ENCODE results near the gene PLAGL2.

Gene PLAGL2

GRCh38 chr20:32232326-32232886 lies 24.9 kb upstream of the PLAGL2 start:
- TF ChIP-seq CTCF (IDR thresholded peaks at IDR 0.05) = no peak
- no peaks in the 10 kb centered on the region for H3K27me3 ChIP-seq (ENCODE audit: control insufficient read depth, insufficient read depth, low read length)
- H3K27ac ChIP-seq = peak overlapping the region; percentile 33
- no peak overlapping the region for H3K9ac ChIP-seq
- H3K4me3 ChIP-seq (ENCODE audit: low read depth, low read length) = no peak overlapping the region
- H3K36me3 ChIP-seq (ENCODE audit: control insufficient read depth, insufficient read depth, low read length) = no peaks in the 10 kb centered on the region
- no peak overlapping the region for H3K4me2 ChIP-seq (ENCODE audit: low read length)
- peaks cover 31% of the 10 kb centered on the region for H3K4me1 ChIP-seq
- no peaks in the 10 kb centered on the region for H3K79me2 ChIP-seq
- H3K9me3 ChIP-seq (ENCODE audit: control insufficient read depth, low read length) = no peaks in the 10 kb centered on the region
- no peak overlapping the region for H2AFZ ChIP-seq

- H3K27me3 ChIP-seq (ENCODE audit: control insufficient read depth, insufficient read depth, low read length) = no peaks in the 10 kb centered on the region
- no peak overlapping the region for H3K4me2 ChIP-seq (ENCODE audit: low read length)
- no peak for TF ChIP-seq CTCF (IDR thresholded peaks at IDR 0.05)
- no peaks in the 10 kb centered on the region for H3K79me2 ChIP-seq
- H3K4me1 ChIP-seq = peaks cover 32% of the 10 kb centered on the region
- no peak overlapping the region for H3K4me3 ChIP-seq (ENCODE audit: low read depth, low read length)
- H3K9me3 ChIP-seq (ENCODE audit: control insufficient read depth, low read length) = no peaks in the 10 kb centered on the region
- no peak overlapping the region for H3K9ac ChIP-seq
- H3K27ac ChIP-seq = peak overlapping the region; percentile 33
- H3K36me3 ChIP-seq (ENCODE audit: control insufficient read depth, insufficient read depth, low read length) = no peaks in the 10 kb centered on the region
- H2AFZ ChIP-seq = peak overlapping the region; percentile 25
Observed at GRCh38 chr20:32231847-32232246, 24.3 kb upstream of the PLAGL2 start.

- Histone ChIP-seq H3K4me2 (ENCODE audit: low read length) (no peak overlapping the region), H3K79me2 (no peaks in the 10 kb centered on the region), H3K9ac (no peak overlapping the region), H3K27ac (peak overlapping the region; percentile 7), H3K4me1 (peaks cover 28% of the 10 kb centered on the region), H3K36me3 (ENCODE audit: control insufficient read depth, insufficient read depth, low read length) (no peaks in the 10 kb centered on the region), H3K9me3 (ENCODE audit: control insufficient read depth, low read length) (no peaks in the 10 kb centered on the region), H3K27me3 (ENCODE audit: control insufficient read depth, insufficient read depth, low read length) (no peaks in the 10 kb centered on the region), H3K4me3 (ENCODE audit: low read depth, low read length) (no peak overlapping the region), H2AFZ (no peak overlapping the region)
- TF ChIP-seq CTCF (IDR thresholded peaks at IDR 0.05) = no peak
Observed at GRCh38 chr20:32231245-32231644, 23.7 kb upstream of the PLAGL2 start.

GRCh38 chr20:32230707-32231106 lies 23.2 kb upstream of the PLAGL2 start:
- no peak for TF ChIP-seq CTCF (IDR thresholded peaks at IDR 0.05)
- Histone ChIP-seq H3K4me3 (ENCODE audit: low read depth, low read length) (no peak overlapping the region), H3K36me3 (ENCODE audit: control insufficient read depth, insufficient read depth, low read length) (no peaks in the 10 kb centered on the region), H3K4me2 (ENCODE audit: low read length) (no peak overlapping the region), H3K27me3 (ENCODE audit: control insufficient read depth, insufficient read depth, low read length) (no peaks in the 10 kb centered on the region), H3K9me3 (ENCODE audit: control insufficient read depth, low read length) (no peaks in the 10 kb centered on the region), H3K79me2 (no peaks in the 10 kb centered on the region), H3K27ac (no peak overlapping the region), H2AFZ (no peak overlapping the region), H3K4me1 (peaks cover 24% of the 10 kb centered on the region), H3K9ac (no peak overlapping the region)

- Histone ChIP-seq H3K9ac (no peak overlapping the region), H3K4me1 (peaks cover 23% of the 10 kb centered on the region), H2AFZ (no peak overlapping the region), H3K79me2 (no peaks in the 10 kb centered on the region), H3K27me3 (ENCODE audit: control insufficient read depth, insufficient read depth, low read length) (no peaks in the 10 kb centered on the region), H3K4me3 (ENCODE audit: low read depth, low read length) (no peak overlapping the region), H3K9me3 (ENCODE audit: control insufficient read depth, low read length) (no peaks in the 10 kb centered on the region), H3K4me2 (ENCODE audit: low read length) (no peak overlapping the region), H3K27ac (no peak overlapping the region), H3K36me3 (ENCODE audit: control insufficient read depth, insufficient read depth, low read length) (no peaks in the 10 kb centered on the region)
- no peak for TF ChIP-seq CTCF (IDR thresholded peaks at IDR 0.05)
Observed at GRCh38 chr20:32229251-32229747, 21.8 kb upstream of the PLAGL2 start.

All from parathyroid adenoma (tissue), 2 donors.